HepG2 (cell line): ENCODE measurements around the gene SEZ6. TPM values are rescaled to one million over a fixed set of nuclear protein-coding genes. Genes with fewer than 3 reads are reported as not detected.

Experiments used
- EHMT2 ChIP-seq: fragments of 200-600 bp; sonication (generic); IDR thresholded peaks from 2 replicates; pipeline ENCODE4 v1.7.0; 2017; ENCODE audit warnings: antibody characterized with exemption, low read depth, low read length, borderline replicate concordance
- JUN ChIP-seq: sonication (generic); formaldehyde crosslinking; IDR thresholded peaks from 2 replicates; pipeline ENCODE4 v1.4.0; 2020; ENCODE audit warnings: mild to moderate bottlenecking, missing genetic modification reagents
- JUND ChIP-seq: sonication (generic); formaldehyde crosslinking; IDR thresholded peaks from 2 replicates; pipeline ENCODE4 v1.8.0; 2022; ENCODE audit warnings: mild to moderate bottlenecking, missing genetic modification reagents
- MTA1 ChIP-seq: sonication (generic); formaldehyde crosslinking; IDR thresholded peaks from 2 replicates; pipeline ENCODE4 v1.4.0; 2020; ENCODE audit warnings: missing genetic modification reagents, mild to moderate bottlenecking, borderline replicate concordance
- NPAS2 ChIP-seq: sonication (generic); formaldehyde crosslinking; IDR thresholded peaks from 2 replicates; pipeline ENCODE4 v1.8.0; 2022; ENCODE audit warnings: mild to moderate bottlenecking, missing genetic modification reagents, borderline replicate concordance
- TOE1 ChIP-seq: sonication (generic); formaldehyde crosslinking; IDR thresholded peaks from 2 replicates; pipeline ENCODE4 v1.4.0; 2020; ENCODE audit warnings: mild to moderate bottlenecking, missing genetic modification reagents
- ZBTB21 ChIP-seq: sonication (generic); formaldehyde crosslinking; IDR thresholded peaks from 2 replicates; pipeline ENCODE4 v1.4.0; 2020; ENCODE audit warnings: missing genetic modification reagents
- ZBTB42 ChIP-seq: sonication (generic); formaldehyde crosslinking; IDR thresholded peaks from 2 replicates; pipeline ENCODE4 v1.5.0; 2020; ENCODE audit warnings: mild to moderate bottlenecking, missing genetic modification reagents
- ZNF180 ChIP-seq: sonication (generic); formaldehyde crosslinking; IDR thresholded peaks from 2 replicates; pipeline ENCODE4 v1.4.0; 2020; ENCODE audit warnings: low read depth, missing genetic modification reagents, borderline replicate concordance
- ZNF232 ChIP-seq: sonication (generic); formaldehyde crosslinking; IDR thresholded peaks from 2 replicates; pipeline ENCODE4 v1.4.0; 2020; ENCODE audit warnings: missing genetic modification reagents, borderline replicate concordance
- ZNF335 ChIP-seq: sonication (generic); formaldehyde crosslinking; IDR thresholded peaks from 2 replicates; pipeline ENCODE4 v1.4.0; 2020; ENCODE audit warnings: missing genetic modification reagents
- ZNF619 ChIP-seq: sonication (generic); formaldehyde crosslinking; IDR thresholded peaks from 2 replicates; pipeline ENCODE4 v1.4.0; 2020; ENCODE audit warnings: mild to moderate bottlenecking, missing genetic modification reagents
- ZSCAN31 ChIP-seq: sonication (generic); formaldehyde crosslinking; IDR thresholded peaks from 2 replicates; pipeline ENCODE4 v1.5.0; 2020; ENCODE audit warnings: low read depth, mild to moderate bottlenecking, missing genetic modification reagents
- polyA plus RNA-seq, 8 experiments: library from polyadenylated mRNA; depleted of rRNA in 3 of 8; stranded (reverse) in 7 of 8; unstranded in 1 of 8; fragments of >200 nt; fragmentation: Illumina TruSeq in 4 of 8; extraction: Trizol in 4 of 8; gene quantifications; 2 replicates each; pipeline versions ENCODE4 v1.2.1 to v1.2.3, GENCODE V29; 2011 to 2016; ENCODE audit warnings: low read depth in 4 of 8, missing spikeins in 1 of 8, mixed read lengths in 1 of 8; ENCODE audit not compliant: insufficient read depth in 1 of 8
- total RNA-seq, 5 experiments: library from RNA; depleted of rRNA; stranded (reverse); fragments of >200 nt; fragmentation: Illumina TruSeq; extraction: Trizol; gene quantifications; 2 replicates each; pipeline ENCODE4 v1.2.3, GENCODE V29; 2016; ENCODE audit warnings: low read depth in 1 of 5
- TF ChIP-seq, protein P1 (sequence below): sonication (generic); formaldehyde crosslinking; IDR thresholded peaks from 2 replicates; pipeline ENCODE4 v1.8.1; 2023; ENCODE audit warnings: mild to moderate bottlenecking, missing genetic modification reagents
- TF ChIP-seq, protein P2 (sequence below): sonication (generic); formaldehyde crosslinking; IDR thresholded peaks from 2 replicates; pipeline ENCODE4 v1.5.1; 2020; ENCODE audit warnings: missing genetic modification reagents, mild to moderate bottlenecking, borderline replicate concordance
- TF ChIP-seq, protein P3 (sequence below): sonication (generic); formaldehyde crosslinking; IDR thresholded peaks from 2 replicates; pipeline ENCODE4 v1.4.0; 2020; ENCODE audit warnings: missing genetic modification reagents
- TF ChIP-seq, protein P4 (sequence below): IDR thresholded peaks from 2 replicates; pipeline ENCODE4 v1.6.1; 2016
- TF ChIP-seq, protein P5 (sequence below): sonication (generic); formaldehyde crosslinking; IDR thresholded peaks from 2 replicates; pipeline ENCODE4 v1.8.1; 2022; ENCODE audit warnings: low read depth, mild to moderate bottlenecking, missing genetic modification reagents

Gene SEZ6
- total and polyA plus RNA-seq, 2 of the 13 experiments (the other 11 are each of a cell fraction or from before 2014, with no cell fraction given): not detected

DNA sequence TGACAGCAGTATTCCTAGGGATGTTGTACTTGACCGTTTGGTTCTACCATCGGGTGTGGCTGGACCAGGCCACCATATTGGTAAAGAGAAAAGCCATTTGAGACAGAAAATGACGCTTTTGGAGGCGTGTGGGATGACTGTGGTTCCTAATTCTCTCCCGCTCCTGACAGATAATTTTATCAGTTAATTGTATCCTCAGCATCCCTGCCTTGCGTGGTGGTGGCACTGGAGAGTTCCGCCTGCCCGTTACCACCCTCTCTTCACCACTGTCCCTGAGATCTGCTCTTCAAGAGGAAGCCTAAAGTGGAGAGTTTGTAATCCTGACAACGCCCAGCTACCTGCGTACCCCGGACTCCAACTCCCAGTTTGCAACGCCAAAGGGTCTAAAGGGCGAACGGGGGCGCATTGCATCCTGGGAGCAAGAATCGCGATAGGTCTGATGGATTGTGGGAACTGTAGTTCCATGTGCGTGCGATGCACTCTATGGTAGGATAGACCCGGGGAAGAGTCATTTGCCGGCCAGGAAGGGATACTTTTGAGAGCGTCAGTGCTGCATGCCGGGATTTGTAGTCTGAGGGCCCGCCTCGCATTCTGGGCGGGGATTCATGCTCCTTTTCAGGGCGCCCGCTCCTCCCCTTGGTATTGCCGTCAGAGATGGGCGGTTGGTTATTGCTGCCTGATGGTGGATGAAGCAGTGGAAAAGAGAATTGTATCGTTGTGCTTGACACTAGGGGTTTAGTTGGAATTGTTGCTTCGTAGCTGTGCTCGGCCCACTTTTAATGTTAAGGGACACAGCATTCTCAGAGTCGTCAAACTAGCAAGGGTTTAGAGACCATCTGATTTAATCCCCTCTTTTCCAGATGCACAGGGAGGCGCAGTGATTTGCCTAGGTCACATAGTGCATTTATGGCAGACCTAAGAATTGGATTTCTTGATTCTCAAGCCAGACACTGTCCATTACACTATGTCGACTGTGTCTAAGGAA lies 53.5 kb downstream of the SEZ6 start (continued):
- TF ChIP-seq, protein P1, sequence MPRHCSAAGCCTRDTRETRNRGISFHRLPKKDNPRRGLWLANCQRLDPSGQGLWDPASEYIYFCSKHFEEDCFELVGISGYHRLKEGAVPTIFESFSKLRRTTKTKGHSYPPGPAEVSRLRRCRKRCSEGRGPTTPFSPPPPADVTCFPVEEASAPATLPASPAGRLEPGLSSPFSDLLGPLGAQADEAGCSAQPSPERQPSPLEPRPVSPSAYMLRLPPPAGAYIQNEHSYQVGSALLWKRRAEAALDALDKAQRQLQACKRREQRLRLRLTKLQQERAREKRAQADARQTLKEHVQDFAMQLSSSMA (CRISPR knock-in tag): peak; percentile 91; the same call in 1 of the 2 replicates
- peak; percentile 52; the same call in 1 of the 2 replicates for TF ChIP-seq ZNF335 (CRISPR knock-in tag)
- TF ChIP-seq EHMT2: peak; percentile 99
- TF ChIP-seq ZNF619 (CRISPR knock-in tag): no peak
- no peak for TF ChIP-seq TOE1 (CRISPR knock-in tag)
- no peak for TF ChIP-seq ZNF180 (CRISPR knock-in tag)
- TF ChIP-seq ZSCAN31 (CRISPR knock-in tag): peak; percentile 62; the same call in 1 of the 2 replicates
- peak; percentile 75; the same call in 1 of the 2 replicates for TF ChIP-seq MTA1 (CRISPR knock-in tag)
- no peak for TF ChIP-seq ZBTB21 (CRISPR knock-in tag)
- TF ChIP-seq, protein P2, sequence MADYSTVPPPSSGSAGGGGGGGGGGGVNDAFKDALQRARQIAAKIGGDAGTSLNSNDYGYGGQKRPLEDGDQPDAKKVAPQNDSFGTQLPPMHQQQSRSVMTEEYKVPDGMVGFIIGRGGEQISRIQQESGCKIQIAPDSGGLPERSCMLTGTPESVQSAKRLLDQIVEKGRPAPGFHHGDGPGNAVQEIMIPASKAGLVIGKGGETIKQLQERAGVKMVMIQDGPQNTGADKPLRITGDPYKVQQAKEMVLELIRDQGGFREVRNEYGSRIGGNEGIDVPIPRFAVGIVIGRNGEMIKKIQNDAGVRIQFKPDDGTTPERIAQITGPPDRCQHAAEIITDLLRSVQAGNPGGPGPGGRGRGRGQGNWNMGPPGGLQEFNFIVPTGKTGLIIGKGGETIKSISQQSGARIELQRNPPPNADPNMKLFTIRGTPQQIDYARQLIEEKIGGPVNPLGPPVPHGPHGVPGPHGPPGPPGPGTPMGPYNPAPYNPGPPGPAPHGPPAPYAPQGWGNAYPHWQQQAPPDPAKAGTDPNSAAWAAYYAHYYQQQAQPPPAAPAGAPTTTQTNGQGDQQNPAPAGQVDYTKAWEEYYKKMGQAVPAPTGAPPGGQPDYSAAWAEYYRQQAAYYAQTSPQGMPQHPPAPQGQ (CRISPR knock-in tag): no peak
- TF ChIP-seq JUND (CRISPR knock-in tag): peak; percentile 45; the same call in 1 of the 2 replicates
- TF ChIP-seq, protein P3, sequence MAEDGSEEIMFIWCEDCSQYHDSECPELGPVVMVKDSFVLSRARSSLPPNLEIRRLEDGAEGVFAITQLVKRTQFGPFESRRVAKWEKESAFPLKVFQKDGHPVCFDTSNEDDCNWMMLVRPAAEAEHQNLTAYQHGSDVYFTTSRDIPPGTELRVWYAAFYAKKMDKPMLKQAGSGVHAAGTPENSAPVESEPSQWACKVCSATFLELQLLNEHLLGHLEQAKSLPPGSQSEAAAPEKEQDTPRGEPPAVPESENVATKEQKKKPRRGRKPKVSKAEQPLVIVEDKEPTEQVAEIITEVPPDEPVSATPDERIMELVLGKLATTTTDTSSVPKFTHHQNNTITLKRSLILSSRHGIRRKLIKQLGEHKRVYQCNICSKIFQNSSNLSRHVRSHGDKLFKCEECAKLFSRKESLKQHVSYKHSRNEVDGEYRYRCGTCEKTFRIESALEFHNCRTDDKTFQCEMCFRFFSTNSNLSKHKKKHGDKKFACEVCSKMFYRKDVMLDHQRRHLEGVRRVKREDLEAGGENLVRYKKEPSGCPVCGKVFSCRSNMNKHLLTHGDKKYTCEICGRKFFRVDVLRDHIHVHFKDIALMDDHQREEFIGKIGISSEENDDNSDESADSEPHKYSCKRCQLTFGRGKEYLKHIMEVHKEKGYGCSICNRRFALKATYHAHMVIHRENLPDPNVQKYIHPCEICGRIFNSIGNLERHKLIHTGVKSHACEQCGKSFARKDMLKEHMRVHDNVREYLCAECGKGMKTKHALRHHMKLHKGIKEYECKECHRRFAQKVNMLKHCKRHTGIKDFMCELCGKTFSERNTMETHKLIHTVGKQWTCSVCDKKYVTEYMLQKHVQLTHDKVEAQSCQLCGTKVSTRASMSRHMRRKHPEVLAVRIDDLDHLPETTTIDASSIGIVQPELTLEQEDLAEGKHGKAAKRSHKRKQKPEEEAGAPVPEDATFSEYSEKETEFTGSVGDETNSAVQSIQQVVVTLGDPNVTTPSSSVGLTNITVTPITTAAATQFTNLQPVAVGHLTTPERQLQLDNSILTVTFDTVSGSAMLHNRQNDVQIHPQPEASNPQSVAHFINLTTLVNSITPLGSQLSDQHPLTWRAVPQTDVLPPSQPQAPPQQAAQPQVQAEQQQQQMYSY (CRISPR knock-in tag): no peak
- TF ChIP-seq, protein P4, sequence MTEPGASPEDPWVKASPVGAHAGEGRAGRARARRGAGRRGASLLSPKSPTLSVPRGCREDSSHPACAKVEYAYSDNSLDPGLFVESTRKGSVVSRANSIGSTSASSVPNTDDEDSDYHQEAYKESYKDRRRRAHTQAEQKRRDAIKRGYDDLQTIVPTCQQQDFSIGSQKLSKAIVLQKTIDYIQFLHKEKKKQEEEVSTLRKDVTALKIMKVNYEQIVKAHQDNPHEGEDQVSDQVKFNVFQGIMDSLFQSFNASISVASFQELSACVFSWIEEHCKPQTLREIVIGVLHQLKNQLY: no peak
- peak; percentile 72; the same call in 1 of the 2 replicates for TF ChIP-seq JUN (CRISPR knock-in tag)
- TF ChIP-seq NPAS2 (CRISPR knock-in tag): no peak
- TF ChIP-seq, protein P5, sequence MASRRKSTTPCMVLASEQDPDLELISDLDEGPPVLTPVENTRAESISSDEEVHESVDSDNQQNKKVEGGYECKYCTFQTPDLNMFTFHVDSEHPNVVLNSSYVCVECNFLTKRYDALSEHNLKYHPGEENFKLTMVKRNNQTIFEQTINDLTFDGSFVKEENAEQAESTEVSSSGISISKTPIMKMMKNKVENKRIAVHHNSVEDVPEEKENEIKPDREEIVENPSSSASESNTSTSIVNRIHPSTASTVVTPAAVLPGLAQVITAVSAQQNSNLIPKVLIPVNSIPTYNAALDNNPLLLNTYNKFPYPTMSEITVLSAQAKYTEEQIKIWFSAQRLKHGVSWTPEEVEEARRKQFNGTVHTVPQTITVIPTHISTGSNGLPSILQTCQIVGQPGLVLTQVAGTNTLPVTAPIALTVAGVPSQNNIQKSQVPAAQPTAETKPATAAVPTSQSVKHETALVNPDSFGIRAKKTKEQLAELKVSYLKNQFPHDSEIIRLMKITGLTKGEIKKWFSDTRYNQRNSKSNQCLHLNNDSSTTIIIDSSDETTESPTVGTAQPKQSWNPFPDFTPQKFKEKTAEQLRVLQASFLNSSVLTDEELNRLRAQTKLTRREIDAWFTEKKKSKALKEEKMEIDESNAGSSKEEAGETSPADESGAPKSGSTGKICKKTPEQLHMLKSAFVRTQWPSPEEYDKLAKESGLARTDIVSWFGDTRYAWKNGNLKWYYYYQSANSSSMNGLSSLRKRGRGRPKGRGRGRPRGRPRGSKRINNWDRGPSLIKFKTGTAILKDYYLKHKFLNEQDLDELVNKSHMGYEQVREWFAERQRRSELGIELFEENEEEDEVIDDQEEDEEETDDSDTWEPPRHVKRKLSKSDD: peak; percentile 70
- TF ChIP-seq ZBTB42 (CRISPR knock-in tag): no peak
- TF ChIP-seq ZNF232 (CRISPR knock-in tag): no peak
